MCF 10A (cell line): ENCODE results near the gene CSRNP3. TPM values are rescaled to one million over a fixed set of nuclear protein-coding genes. Genes with fewer than 3 reads are reported as not detected.

ENCODE experiments used
- BruUV-seq: library from RNA; stranded (reverse); fragments of 400-500 nt; replicated peaks from 2 replicates; lab custom pipeline; 2021; lab: Mats Ljungman, UMichigan
- CTCF ChIA-PET: fragments of 300-600 bp; sonication (Branson Sonifier 250); formaldehyde crosslinking; extraction: SDS; loops from one replicate; lab custom pipeline; 2021; ENCODE audit warnings: antibody characterized with exemption, inconsistent platforms; lab: Yijun Ruan, JAX
- POLR2A ChIA-PET: fragments of 300-600, 350-650 bp; sonication (Branson Sonifier 250); formaldehyde crosslinking; extraction: SDS; loops from one replicate; lab custom pipeline; 2020; ENCODE audit warnings: antibody characterized with exemption, inconsistent platforms; lab: Yijun Ruan, JAX
- DNase-seq: peaks from one replicate; pipeline ENCODE4 v3.0.0-alpha.2; 2018; ENCODE audit not compliant: unreplicated experiment
- H3K27ac Mint-ChIP-seq: one replicate; pipeline ENCODE4 v1.8.0; 2022; ENCODE audit warnings: mild to moderate bottlenecking, low read depth, mixed read lengths; ENCODE audit not compliant: unreplicated experiment
- H3K27me3 Mint-ChIP-seq: one replicate; pipeline ENCODE4 v1.8.0; 2022; ENCODE audit warnings: mixed read lengths; ENCODE audit not compliant: insufficient read depth, unreplicated experiment
- H3K36me3 Mint-ChIP-seq: one replicate; pipeline ENCODE4 v1.8.0; 2022; ENCODE audit warnings: mild to moderate bottlenecking, moderate library complexity, mixed read lengths; ENCODE audit not compliant: insufficient read depth, unreplicated experiment
- H3K4me1 Mint-ChIP-seq: one replicate; pipeline ENCODE4 v1.8.0; 2022; ENCODE audit warnings: mixed read lengths; ENCODE audit not compliant: insufficient read depth, unreplicated experiment
- H3K4me3 Mint-ChIP-seq: one replicate; pipeline ENCODE4 v1.8.0; 2022; ENCODE audit warnings: mild to moderate bottlenecking, moderate library complexity, mixed read lengths; ENCODE audit not compliant: unreplicated experiment
- H3K9me3 Mint-ChIP-seq: one replicate; pipeline ENCODE4 v1.8.0; 2022; ENCODE audit warnings: mixed read lengths; ENCODE audit not compliant: unreplicated experiment
- CTCF ChIP-seq: fragments of 200-600 bp; IDR thresholded peaks from one replicate; pipeline ENCODE4 v1.8.0; 2022; ENCODE audit warnings: antibody characterized with exemption, mild to moderate bottlenecking; ENCODE audit not compliant: unreplicated experiment
- intact Hi-C: fragments of 100-400 bp; cut with micrococcal nuclease; formaldehyde crosslinking; loops from 2 replicates; pipeline ENCODE4 v1.14.1; 2022
- total RNA-seq: library from RNA; stranded (reverse); gene quantifications from 2 replicates; pipeline ENCODE4 v1.2.3, GENCODE V29; 2022

Gene CSRNP3
- total RNA-seq, 1 experiment from 2014 or later = 0.33 TPM

GRCh38 chr2:165494573-165494972 is 25.1 kb downstream of the CSRNP3 start:
- Mint-ChIP-seq H3K36me3 (no peaks in the 10 kb centered on the region), H3K9me3 (no peaks in the 10 kb centered on the region), H3K27me3 (peaks cover 43% of the 10 kb centered on the region), H3K4me1 (no peaks in the 10 kb centered on the region), H3K27ac (no peak overlapping the region), H3K4me3 (no peak overlapping the region)
- no peak for DNase-seq
- ChIA-PET POLR2A (no interaction called here), CTCF (no interaction called here)
- intact Hi-C loops = no loop called here
- BruUV-seq = no TSS peak
- TF ChIP-seq CTCF = no peak

GRCh38 chr2:165497659-165498317 is 28.3 kb downstream of the CSRNP3 start:
- DNase-seq = no peak
- intact Hi-C loops = no loop called here
- Mint-ChIP-seq H3K4me3 (no peak overlapping the region), H3K27ac (no peak overlapping the region), H3K27me3 (peaks cover 48% of the 10 kb centered on the region), H3K9me3 (no peaks in the 10 kb centered on the region), H3K36me3 (no peaks in the 10 kb centered on the region), H3K4me1 (no peaks in the 10 kb centered on the region)
- BruUV-seq = no TSS peak
- TF ChIP-seq CTCF = no peak
- ChIA-PET POLR2A (interaction anchor here (0.6 to 0.7 kb wide), 2 partner anchors 28 to 81 kb away, joined by 3 to 4 read pairs; no protein-coding TSS in a partner anchor), CTCF (interaction anchor here (0.6 kb wide), 1 partner anchor 505 kb away, joined by 4 read pairs; no protein-coding TSS in a partner anchor)

- Mint-ChIP-seq H3K27me3 (peaks cover 48% of the 10 kb centered on the region), H3K27ac (no peak overlapping the region), H3K9me3 (no peaks in the 10 kb centered on the region), H3K4me3 (no peak overlapping the region), H3K4me1 (no peaks in the 10 kb centered on the region), H3K36me3 (no peaks in the 10 kb centered on the region)
- ChIA-PET POLR2A (no interaction called here), CTCF (no interaction called here)
- TF ChIP-seq CTCF = no peak
- intact Hi-C loops = no loop called here
- DNase-seq = peak; percentile 5
- no TSS peak for BruUV-seq
Measured at GRCh38 chr2:165499131-165499530, 29.6 kb downstream of the CSRNP3 start.

GRCh38 chr2:165500001-165500400 is 30.5 kb downstream of the CSRNP3 start:
- Mint-ChIP-seq H3K4me3 (no peak overlapping the region), H3K4me1 (no peaks in the 10 kb centered on the region), H3K9me3 (no peaks in the 10 kb centered on the region), H3K36me3 (no peaks in the 10 kb centered on the region), H3K27ac (no peak overlapping the region), H3K27me3 (peaks cover 48% of the 10 kb centered on the region)
- DNase-seq = no peak
- intact Hi-C loops = no loop called here
- no TSS peak for BruUV-seq
- TF ChIP-seq CTCF = no peak
- CTCF ChIA-PET = no interaction called here
- POLR2A ChIA-PET = no interaction called here
